ENCODE data around the gene MAP2K6.

GRCh38 chr17:69390795-69391501 lies 23.5 kb upstream of the MAP2K6 start:
- TF ChIP-seq POLR2A (IDR thresholded peaks at IDR 0.05), result peak in 1 of 3 donors; percentile 28
- no peak for TF ChIP-seq CTCF (IDR thresholded peaks at IDR 0.05)
